Endodermal cell (in vitro differentiated cells): ENCODE results near the gene ARHGAP31. TPM values are rescaled to one million over a fixed set of nuclear protein-coding genes. Genes with fewer than 3 reads are reported as not detected.

Experiments used
- DNase-seq: peaks from one replicate; pipeline ENCODE4 v3.0.0-alpha.2; 2017
- H3K27ac ChIP-seq: 2 replicates; pipeline ENCODE4 v1.5.1; 2013; ENCODE audit warnings: mild to moderate bottlenecking, low read depth, low read length, moderate library complexity
- H3K27me3 ChIP-seq: 2 replicates; pipeline ENCODE4 v1.6.1; 2013; ENCODE audit warnings: mild to moderate bottlenecking, low read length, moderate library complexity; ENCODE audit not compliant: insufficient read depth, control insufficient read depth, poor library complexity, severe bottlenecking
- H3K36me3 ChIP-seq: 2 replicates; pipeline ENCODE4 v1.7.0; 2013; ENCODE audit warnings: mild to moderate bottlenecking, low read length, moderate library complexity; ENCODE audit not compliant: control insufficient read depth, insufficient read depth
- H3K4me1 ChIP-seq: one replicate; pipeline ENCODE4 v1.7.0; 2013; ENCODE audit warnings: low read length; ENCODE audit not compliant: control insufficient read depth, insufficient read depth
- H3K4me3 ChIP-seq: 2 replicates; pipeline ENCODE4 v1.5.1; 2013; ENCODE audit warnings: mild to moderate bottlenecking, low read length, moderate library complexity
- H3K9ac ChIP-seq: 2 replicates; pipeline ENCODE4 v1.6.1; 2013; ENCODE audit warnings: mild to moderate bottlenecking, low read length, moderate library complexity; ENCODE audit not compliant: poor library complexity, severe bottlenecking; ENCODE audit errors: extremely low read depth
- H3K9me3 ChIP-seq: 2 replicates; pipeline ENCODE4 v1.6.1; 2013; ENCODE audit warnings: mild to moderate bottlenecking, low read length, moderate library complexity; ENCODE audit not compliant: control insufficient read depth
- H3K27ac Mint-ChIP-seq: 2 replicates; pipeline ENCODE4 v1.8.0; 2020; ENCODE audit warnings: mixed read lengths
- H3K27me3 Mint-ChIP-seq: 2 replicates; pipeline ENCODE4 v1.8.0; 2021; ENCODE audit warnings: mild to moderate bottlenecking, mixed read lengths; ENCODE audit not compliant: insufficient read depth
- H3K36me3 Mint-ChIP-seq: 2 replicates; pipeline ENCODE4 v1.8.0; 2020; ENCODE audit warnings: low read depth, mixed read lengths
- H3K4me1 Mint-ChIP-seq: 2 replicates; pipeline ENCODE4 v1.8.0; 2020; ENCODE audit warnings: mixed read lengths
- H3K4me3 Mint-ChIP-seq: 2 replicates; pipeline ENCODE4 v1.8.0; 2020; ENCODE audit warnings: mild to moderate bottlenecking, moderate library complexity, mixed read lengths
- H3K9me3 Mint-ChIP-seq: 2 replicates; pipeline ENCODE4 v1.8.0; 2020; ENCODE audit warnings: mild to moderate bottlenecking, mixed read lengths
- WGBS, 2 experiments: methylation state at CpG; one replicate each; pipeline versions ENCODE4 v1.1.5 to v1.1.7; 2013; ENCODE audit warnings: missing lambda C conversion rate in 2 of 2, mixed read lengths in 1 of 2; ENCODE audit not compliant: insufficient coverage in 1 of 2, insufficient read length in 1 of 2; 5-methylcytosine and 5-hydroxymethylcytosine counted together
- total RNA-seq, 2 donors: library from RNA; stranded (reverse); fragmentation: NEBNext Ultra II Directional in 1 of 2; extraction: Animal tissue kit (Norgen Biotek cat#: 25700) in 1 of 2; gene quantifications; 2 replicates in 1 of 2; 3 replicates in 1 of 2; pipeline ENCODE4 v1.2.1, GENCODE V29; 2021
- TF ChIP-seq, protein P1 (sequence below): fragments of 200-600 bp; sonication (generic); conservative IDR thresholded peaks from 2 replicates; pipeline ENCODE4 v1.5.0; 2021; ENCODE audit warnings: antibody characterized with exemption, mild to moderate bottlenecking

The ARHGAP31 gene
- total RNA-seq, 2 donors from 2014 or later: 2.2 to 2.3 TPM

DNA sequence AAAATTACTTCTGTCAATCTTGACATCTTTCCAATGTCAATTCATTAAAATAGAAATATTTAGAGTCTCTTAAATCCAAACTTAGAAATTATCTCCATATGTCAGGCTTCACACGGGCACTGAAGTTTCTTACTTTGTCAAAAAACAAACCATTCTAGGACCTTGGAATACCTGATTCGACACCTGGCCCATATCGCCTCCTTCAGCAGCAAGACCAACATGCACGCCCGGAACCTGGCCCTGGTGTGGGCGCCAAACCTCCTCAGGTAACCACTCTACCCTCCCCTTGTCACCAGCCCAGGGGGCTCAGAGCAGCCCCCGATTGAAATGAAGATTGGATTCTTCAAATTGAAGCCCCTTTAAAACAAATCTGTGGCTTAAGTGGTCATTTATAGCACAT, 88.0 kb downstream of the ARHGAP31 start:
- Mint-ChIP-seq H3K27me3 (no peaks in the 10 kb centered on the region), H3K4me1 (peaks cover 8% of the 10 kb centered on the region), H3K27ac (no peak overlapping the region), H3K36me3 (no peaks in the 10 kb centered on the region), H3K9me3 (no peaks in the 10 kb centered on the region), H3K4me3 (no peak overlapping the region)
- Histone ChIP-seq H3K4me3 (no peak overlapping the region), H3K27ac (no peak overlapping the region), H3K36me3 (no peaks in the 10 kb centered on the region), H3K27me3 (no peaks in the 10 kb centered on the region), H3K4me1 (no peaks in the 10 kb centered on the region), H3K9ac (no peak overlapping the region), H3K9me3 (no peaks in the 10 kb centered on the region)
- DNase-seq: no peak
- TF ChIP-seq, protein P1, sequence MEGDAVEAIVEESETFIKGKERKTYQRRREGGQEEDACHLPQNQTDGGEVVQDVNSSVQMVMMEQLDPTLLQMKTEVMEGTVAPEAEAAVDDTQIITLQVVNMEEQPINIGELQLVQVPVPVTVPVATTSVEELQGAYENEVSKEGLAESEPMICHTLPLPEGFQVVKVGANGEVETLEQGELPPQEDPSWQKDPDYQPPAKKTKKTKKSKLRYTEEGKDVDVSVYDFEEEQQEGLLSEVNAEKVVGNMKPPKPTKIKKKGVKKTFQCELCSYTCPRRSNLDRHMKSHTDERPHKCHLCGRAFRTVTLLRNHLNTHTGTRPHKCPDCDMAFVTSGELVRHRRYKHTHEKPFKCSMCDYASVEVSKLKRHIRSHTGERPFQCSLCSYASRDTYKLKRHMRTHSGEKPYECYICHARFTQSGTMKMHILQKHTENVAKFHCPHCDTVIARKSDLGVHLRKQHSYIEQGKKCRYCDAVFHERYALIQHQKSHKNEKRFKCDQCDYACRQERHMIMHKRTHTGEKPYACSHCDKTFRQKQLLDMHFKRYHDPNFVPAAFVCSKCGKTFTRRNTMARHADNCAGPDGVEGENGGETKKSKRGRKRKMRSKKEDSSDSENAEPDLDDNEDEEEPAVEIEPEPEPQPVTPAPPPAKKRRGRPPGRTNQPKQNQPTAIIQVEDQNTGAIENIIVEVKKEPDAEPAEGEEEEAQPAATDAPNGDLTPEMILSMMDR: no peak
- 91 to 100% methylated on average over 4 to 7 of the region's 7 CpGs for WGBS, 2 experiments

DNA sequence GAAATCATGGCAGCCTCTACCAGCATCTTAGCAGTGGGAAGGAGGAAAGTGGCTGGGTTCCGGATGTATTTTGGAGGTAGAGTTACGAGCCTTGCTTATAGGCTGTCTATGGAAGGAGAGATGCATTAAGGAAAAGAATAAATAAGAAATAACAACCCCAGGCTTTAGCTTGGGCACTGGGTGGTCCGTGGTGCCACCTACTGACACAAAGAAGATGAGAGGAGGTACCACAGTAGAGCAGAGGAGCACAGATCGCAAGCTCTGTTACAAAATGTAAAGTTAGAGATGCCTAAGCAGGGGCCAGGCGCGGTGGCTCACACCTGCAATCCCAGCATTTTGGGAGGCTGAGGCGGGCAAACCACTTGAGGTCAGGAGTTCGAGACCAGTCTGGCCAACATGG, 94.4 kb downstream of the ARHGAP31 start:
- H3K36me3 ChIP-seq: no peaks in the 10 kb centered on the region
- H3K27ac ChIP-seq: no peak overlapping the region
- Mint-ChIP-seq H3K9me3 (no peaks in the 10 kb centered on the region), H3K4me1 (peaks cover 6% of the 10 kb centered on the region), H3K4me3 (no peak overlapping the region), H3K27ac (no peak overlapping the region), H3K36me3 (no peaks in the 10 kb centered on the region), H3K27me3 (no peaks in the 10 kb centered on the region)
- no peaks in the 10 kb centered on the region for H3K9me3 ChIP-seq
- H3K4me1 ChIP-seq: no peaks in the 10 kb centered on the region
- WGBS, 2 experiments: 90 to 100% methylated on average over 2 to 8 of the region's 8 CpGs
- TF ChIP-seq, protein P1: peak; percentile 56
- no peaks in the 10 kb centered on the region for H3K27me3 ChIP-seq
- H3K4me3 ChIP-seq: no peak overlapping the region
- DNase-seq: no peak
- no peak overlapping the region for H3K9ac ChIP-seq

DNA sequence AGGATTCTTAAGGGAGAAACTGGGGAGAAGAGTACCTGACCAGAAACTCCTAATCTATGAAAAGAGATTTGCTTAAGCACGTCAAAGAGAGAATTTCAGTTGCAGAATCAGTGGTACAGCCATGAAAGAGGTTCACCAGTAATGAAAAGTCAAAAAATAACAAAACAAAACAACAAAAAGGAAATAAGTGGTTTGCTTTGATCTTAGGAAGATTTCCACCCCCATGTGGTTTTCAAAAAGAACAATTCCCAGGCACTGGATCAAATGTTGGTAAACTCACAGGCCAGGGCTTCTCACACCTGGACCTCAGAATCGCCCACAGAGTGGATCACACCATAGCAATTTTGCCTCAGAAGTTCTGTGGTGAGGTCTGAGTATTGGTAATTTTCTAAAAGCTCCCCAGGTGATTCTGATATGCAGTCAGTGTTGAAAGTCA, 101.8 kb downstream of the ARHGAP31 start:
- no peak overlapping the region for H3K27ac ChIP-seq
- TF ChIP-seq, protein P1: no peak
- no peaks in the 10 kb centered on the region for H3K27me3 ChIP-seq
- H3K36me3 Mint-ChIP-seq: no peaks in the 10 kb centered on the region
- WGBS, 2 experiments: 87 to 100% methylated on average over 2 of the region's 2 CpGs
- H3K27ac Mint-ChIP-seq: no peak overlapping the region
- H3K36me3 ChIP-seq: no peaks in the 10 kb centered on the region
- no peaks in the 10 kb centered on the region for H3K4me1 ChIP-seq
- H3K27me3 Mint-ChIP-seq: no peaks in the 10 kb centered on the region
- H3K4me3 Mint-ChIP-seq: no peak overlapping the region
- DNase-seq: no peak
- no peak overlapping the region for H3K4me3 ChIP-seq
- H3K9me3 Mint-ChIP-seq: no peaks in the 10 kb centered on the region
- no peaks in the 10 kb centered on the region for H3K9me3 ChIP-seq
- peaks cover 8% of the 10 kb centered on the region for H3K4me1 Mint-ChIP-seq
- no peak overlapping the region for H3K9ac ChIP-seq
